ENCODE results near the gene CDKAL1. TPM values are rescaled to one million over a fixed set of nuclear protein-coding genes. Genes with fewer than 3 reads are reported as not detected.

The CDKAL1 gene
- total RNA-seq, 1 donor from 2014 or later = 46.5 TPM

DNA sequence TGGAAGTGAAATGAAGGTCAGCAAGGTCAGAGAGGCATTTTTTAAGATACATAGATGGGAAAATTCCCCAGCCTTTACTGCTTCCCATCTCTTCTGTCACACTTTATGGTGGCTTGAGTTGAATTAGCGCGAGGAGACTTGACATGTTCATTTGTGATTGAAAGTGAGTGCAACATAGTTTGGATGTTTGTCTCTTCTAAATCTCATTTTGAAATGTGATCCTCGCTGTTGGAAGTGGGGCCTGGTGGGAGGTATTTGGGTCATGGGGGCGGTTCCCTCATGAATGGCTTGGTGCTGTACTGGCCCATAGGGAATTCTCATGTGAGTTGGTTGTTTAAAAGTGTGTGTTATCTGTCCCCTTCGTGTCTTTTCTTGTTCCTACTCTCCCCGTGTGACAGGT lies 237.2 kb downstream of the CDKAL1 start:
- DNase-seq (ENCODE audit: low spot score in 2 of 2) = no peak
- FAIRE-seq = no peak

DNA sequence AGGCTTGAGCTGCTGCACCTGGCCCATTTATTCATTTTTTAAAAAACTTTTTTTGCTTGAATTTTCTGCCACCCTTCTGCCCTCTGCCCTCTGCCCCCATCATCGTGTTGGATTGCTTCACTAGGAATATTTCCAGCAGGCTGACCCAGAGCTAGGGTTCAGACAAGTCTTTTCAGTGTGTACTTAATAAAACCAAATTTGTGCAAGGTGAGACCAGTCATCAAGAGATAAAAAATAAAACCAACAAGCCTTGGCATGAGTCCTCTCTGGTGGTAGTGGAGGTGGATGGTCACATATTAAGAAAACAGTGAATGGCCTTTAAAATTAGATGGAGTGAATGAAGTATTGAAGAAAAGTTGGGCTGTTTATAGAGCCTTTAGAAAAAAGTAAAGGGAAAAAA lies 239.6 kb downstream of the CDKAL1 start:
- DNase-seq (ENCODE audit: low spot score in 2 of 2) (no peak), FAIRE-seq (no peak)

DNA sequence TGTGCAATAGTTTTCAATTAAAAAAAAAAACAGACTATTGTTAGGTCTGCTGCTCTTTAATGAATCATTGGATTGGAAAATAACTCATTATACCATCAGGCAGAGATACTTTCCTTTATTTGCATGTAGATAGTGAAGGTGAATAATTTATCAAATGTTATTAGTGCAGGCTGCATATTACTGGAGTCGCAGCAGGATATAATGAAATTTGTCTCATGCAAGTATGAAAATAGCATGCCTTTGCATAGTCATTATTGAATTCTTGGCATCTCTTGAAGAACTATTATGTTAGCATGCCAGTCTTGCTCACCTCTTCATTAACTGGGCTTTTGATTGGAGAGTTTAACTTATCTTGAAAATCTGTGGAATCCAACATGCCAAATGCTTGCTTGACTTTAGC lies 241.7 kb downstream of the CDKAL1 start:
- DNase-seq (ENCODE audit: low spot score in 2 of 2) (no peak), FAIRE-seq (no peak)

DNA sequence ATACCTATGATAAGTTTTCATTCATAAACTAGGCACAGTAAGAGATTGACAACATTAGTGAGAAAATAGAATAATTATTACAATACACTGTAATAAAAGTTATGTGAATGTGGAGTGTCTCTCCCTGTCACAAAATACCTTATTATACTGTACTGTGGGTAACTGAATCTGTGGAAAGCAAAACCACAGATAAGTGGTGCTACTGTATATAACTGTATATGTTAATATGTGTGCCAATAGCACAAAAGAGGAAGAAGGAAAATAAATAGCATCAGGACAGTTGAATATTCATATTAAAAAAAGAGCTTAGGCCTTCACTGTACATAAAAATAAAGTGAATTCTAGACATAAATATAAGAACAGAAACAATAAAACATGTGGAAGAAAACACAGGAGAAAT lies 243.5 kb downstream of the CDKAL1 start:
- no peak for DNase-seq (ENCODE audit: low spot score in 2 of 2)
- no peak for FAIRE-seq

DNA sequence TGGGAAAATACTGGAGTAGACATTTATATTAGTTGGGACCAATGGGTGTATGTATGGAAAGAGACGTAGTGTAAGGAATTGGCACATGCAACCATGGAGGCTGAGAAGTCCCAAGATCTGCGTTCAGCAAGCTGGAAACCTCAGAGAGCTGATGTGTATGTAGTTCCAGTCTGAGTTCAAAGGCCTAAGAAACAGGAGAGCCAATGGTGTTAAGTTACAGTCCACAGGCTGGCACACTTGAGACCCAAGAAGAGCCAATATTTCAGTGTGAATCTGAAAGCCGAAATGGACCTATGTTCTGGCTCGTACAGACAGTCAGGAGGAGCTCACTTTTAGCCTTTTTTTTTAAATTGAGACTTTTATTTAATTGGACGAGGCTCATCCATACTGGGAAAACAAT lies 244.2 kb downstream of the CDKAL1 start:
- no peak for FAIRE-seq
- no peak for DNase-seq (ENCODE audit: low spot score in 2 of 2)

DNA sequence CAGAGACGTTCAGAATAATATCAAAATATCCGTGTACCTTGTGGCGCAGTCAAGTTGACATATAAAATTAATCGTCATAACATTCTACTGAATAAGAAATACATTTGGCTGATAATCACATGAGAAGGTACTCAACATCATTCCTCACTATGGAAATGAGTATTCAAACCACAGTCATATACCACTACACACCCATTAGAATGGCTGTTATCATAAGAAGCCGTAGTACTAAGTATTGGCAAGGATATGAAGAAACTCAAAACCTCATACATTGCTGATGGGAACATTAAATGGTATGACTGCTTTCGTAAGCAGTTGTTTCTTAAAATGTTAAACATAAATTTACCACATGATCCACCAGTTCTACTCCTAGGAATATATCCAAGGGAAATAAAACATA lies 244.7 kb downstream of the CDKAL1 start:
- DNase-seq (ENCODE audit: low spot score in 2 of 2) (no peak), FAIRE-seq (no peak)

DNA sequence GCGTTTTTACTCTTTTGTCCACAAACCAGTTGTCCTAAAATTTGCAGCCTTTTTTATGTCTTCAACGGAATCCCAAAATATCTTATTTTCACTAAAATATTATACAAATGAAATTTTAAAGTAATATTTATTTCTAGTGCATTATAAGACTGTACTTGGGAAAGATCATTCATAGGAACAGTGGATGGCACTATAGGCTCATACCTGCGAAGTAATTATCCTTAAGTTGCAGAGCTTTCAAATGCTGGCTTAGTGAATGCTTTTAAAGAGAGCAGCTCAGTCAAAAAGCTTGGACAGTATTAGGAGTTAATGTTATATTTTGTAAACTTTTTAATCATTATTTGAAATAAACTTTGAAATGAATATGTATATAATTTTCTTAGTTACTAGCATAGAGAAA lies 254.9 kb downstream of the CDKAL1 start:
- DNase-seq (ENCODE audit: low spot score in 2 of 2) = no peak
- peak; percentile 6 for FAIRE-seq

DNA sequence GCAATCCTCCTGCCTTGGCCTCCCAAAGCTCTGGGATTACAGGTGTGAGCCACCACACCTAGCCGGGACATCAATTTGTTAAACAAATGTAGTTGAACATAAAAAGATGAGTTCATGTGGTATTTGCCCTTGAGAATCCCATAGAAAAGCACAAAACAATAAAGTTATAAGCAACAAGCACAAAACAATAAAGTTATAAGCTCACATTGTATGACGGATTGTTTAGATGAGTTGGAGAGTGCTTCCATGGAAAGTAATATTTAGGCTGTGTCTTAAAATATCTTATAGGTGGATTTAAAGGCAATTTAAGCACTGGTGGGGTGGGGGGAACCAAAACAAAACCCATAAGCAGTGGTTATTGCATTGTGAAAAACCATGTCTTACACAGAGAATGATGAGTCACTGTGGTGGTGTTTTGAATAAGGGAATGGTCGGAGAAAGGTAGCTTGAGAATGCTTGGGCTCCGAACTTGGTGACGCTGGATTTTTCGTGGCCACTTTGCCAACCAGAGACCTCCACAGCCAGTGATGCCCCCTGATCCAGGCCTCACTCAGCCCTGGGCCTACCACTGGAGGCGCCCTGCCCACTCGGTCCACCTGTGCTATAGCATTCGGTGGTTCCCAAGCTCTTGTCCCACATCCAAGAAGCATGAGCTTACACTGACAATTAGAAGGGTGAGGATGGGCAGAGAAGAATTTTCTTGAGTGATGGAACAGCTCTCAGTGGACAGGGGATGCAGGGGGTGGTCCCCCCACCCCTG lies 256.0 kb downstream of the CDKAL1 start:
- no peak for FAIRE-seq

DNA sequence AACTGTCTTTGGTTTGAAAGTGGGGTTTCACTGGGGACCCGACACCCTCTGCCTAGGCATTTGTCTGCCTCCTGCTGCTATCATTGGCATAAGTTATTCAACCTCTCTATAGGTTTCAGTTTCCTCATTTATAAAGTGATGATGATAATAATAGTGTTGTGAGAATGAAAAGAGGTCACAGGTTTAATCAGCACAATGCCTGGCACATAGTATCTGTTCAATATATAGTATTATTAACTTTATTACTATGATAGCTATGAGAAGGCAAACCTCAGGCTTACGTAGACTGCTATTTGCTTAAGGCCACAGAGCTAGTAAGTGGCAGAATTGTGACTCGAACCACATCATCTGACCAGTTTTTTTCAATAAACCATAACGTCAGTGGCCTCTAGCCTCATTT lies 256.8 kb downstream of the CDKAL1 start:
- no peak for DNase-seq (ENCODE audit: low spot score in 2 of 2)

More for the DNA sequence above, 256.0 kb downstream of the CDKAL1 start:
- DNase-seq (ENCODE audit: low spot score in 2 of 2) = no peak

DNA sequence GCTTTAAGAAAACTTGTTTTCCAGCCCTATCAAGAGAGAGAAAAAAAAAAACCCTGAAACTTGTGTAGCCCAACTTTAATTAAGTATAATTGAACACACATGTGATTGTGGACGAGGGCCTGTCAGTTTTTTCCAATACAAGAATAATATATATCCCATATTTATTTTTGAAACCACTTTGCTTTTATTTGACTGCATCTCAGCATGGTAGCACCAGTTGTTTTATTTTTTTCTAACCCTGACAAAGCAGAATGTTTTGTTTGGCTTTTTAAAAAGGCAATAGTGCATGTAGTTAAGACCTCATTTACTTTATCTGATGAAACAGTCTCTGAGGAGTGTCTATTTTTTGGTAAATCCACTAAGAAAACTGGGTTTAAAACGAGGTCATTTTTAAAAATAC lies 257.7 kb downstream of the CDKAL1 start:
- FAIRE-seq = no peak
- DNase-seq (ENCODE audit: low spot score in 2 of 2) = no peak

More for the DNA sequence above, 256.8 kb downstream of the CDKAL1 start:
- no peak for FAIRE-seq

DNA sequence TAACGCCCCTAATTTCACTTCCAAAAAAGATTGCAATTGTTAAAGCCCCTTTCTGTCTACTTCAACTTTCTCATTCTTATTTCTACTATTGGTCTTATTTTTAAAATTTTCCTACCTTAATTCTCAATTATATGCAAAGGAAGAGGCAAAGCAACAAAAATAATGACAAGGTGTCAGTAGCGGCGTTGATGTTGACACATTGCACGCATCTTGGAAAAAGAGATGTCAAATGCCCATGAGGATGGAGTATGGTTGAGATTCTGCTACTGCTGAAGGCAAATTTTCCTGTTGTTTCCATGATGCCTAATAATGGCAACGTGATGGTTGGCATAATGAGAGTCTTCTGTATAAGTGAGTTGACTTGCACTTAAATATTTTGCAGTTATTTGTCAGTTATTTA lies 258.9 kb downstream of the CDKAL1 start:
- FAIRE-seq = no peak
- no peak for DNase-seq (ENCODE audit: low spot score in 2 of 2)

DNA sequence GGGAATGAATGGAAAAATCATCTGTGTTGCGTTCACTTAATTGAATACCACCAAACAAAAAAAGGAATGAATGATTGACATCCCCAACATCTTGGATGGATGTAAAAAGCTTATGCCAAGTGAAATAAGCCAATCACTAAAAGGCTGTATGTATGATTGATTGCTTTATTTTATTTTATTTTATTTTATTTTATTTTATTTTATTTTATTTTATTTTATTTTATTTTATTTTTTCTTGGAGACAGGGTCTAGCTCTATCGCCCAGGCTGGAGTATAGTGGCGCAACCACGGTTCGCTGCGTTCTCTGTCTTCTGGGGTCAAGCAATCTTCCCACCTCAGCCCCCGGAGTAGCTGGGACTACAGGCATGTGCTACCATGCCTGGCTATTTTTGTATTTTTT lies 263.3 kb downstream of the CDKAL1 start:
- no peak for DNase-seq (ENCODE audit: low spot score in 2 of 2)

DNA sequence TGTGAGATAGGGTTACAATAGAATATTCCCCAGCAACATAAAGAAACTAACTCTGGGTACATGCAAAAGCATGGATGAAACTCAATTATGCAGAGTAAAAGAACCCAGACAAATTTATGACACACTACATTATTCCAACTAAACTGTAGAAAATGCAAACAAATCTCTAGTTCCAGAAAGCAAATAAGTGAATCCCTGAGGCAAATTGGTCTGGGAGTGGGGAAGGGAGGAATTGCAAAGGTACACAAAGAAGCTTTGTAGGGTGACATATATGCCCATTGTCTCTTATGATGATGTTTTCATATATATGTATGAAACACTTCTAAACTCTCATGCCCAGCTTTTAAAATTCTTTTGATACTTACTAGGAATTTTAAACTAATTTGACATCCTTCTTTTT lies 266.0 kb downstream of the CDKAL1 start:
- DNase-seq (ENCODE audit: low spot score in 2 of 2) = no peak

More for the DNA sequence above, 263.3 kb downstream of the CDKAL1 start:
- FAIRE-seq = no peak

DNA sequence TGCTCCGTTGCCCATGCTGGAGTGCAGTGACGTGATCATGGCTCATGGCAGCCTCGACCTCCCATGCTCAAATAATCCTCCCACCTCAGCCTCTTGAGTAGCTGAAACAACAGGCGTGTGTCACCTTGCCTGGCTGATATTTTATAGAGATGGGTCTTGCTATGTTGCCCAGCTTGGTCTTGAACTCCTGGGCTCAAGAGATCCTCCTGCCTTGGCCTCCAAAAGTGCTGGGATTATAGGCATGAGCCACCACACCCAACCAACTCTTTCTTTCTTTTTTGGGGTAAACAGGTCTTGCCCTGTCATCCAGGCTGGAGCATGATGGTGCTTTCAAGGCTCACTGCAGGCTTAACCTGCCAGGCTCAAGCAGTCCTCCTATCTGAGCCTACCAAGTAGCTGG lies 266.4 kb downstream of the CDKAL1 start:
- FAIRE-seq (no peak), DNase-seq (ENCODE audit: low spot score in 2 of 2) (no peak)

More for the DNA sequence above, 266.0 kb downstream of the CDKAL1 start:
- FAIRE-seq = no peak

DNA sequence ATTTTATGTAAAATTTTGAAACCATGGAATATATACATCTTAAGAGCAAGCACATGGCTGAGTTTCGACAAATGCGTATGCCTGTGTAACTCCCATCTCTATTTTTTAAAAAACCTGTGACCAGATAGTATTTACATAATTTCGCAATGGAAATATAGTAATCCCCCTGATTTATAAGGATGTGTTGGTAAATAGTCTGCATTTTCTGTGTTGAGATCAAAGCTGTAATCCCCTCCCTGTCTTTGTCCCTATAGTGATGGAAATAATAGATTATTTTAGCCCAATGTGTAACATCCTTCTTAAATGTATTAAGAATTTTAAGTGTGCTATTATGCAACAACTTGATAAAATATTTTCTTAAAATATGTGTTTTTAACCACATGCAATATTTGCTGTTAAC lies 267.3 kb downstream of the CDKAL1 start:
- FAIRE-seq (no peak), DNase-seq (ENCODE audit: low spot score in 2 of 2) (no peak)

DNA sequence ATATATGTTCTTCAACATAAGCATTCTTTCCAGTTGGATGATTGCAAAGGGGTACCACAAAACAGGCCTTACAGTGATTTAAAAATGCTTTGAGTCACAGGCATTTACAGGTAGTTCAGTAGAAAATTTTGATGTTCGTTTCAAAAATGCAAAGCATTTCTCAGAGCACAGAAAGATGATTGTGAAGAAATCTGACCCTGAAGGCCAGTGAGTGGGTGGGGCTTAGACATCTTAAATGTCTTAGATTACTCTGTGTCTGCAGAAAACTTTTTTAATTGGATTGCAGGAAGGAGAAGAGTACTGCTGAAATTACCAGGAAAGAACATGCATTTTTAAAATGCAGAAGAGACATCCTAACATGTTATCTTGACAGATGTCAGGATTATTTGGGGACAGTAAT lies 268.3 kb downstream of the CDKAL1 start:
- FAIRE-seq (no peak), DNase-seq (ENCODE audit: low spot score in 2 of 2) (no peak)

DNA sequence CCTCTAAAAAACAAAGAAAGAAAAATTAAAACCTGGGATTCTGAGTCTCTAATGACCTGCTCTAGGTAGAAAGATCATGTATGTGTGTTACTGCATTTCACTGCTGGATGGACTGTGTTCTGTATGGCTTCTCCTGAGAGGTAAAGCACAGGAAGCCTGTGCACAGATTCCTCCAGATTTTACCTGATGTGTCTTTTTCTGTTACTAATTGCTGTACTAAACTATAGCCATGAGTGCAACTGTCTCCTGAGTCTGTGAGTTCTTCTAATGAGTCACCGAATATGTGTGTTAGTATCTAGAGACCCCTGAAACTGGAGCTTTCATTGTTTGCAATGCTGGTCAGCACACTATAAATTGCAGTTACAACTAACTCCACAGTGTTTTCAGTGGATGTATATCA lies 270.8 kb downstream of the CDKAL1 start:
- FAIRE-seq (no peak), DNase-seq (ENCODE audit: low spot score in 2 of 2) (no peak)

DNA sequence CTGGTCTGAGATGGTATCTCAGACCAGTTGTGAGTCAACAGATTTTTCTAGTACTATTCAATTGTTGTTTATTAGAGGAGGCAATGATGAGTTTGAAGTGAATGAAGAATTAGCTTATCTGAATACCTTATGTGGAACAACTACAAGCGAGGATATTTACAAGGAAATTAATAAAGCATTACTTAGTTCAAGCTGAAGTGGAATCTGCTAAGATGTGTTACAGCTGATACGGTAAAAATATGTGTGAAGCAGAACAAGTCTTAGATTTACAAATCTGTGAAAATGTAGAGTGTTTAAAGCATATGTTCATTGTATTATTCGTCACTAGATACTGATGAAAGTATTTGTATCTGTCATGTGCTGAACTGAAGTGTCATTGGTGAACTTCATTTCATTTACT lies 272.4 kb downstream of the CDKAL1 start:
- no peak for FAIRE-seq
- no peak for DNase-seq (ENCODE audit: low spot score in 2 of 2)

DNA sequence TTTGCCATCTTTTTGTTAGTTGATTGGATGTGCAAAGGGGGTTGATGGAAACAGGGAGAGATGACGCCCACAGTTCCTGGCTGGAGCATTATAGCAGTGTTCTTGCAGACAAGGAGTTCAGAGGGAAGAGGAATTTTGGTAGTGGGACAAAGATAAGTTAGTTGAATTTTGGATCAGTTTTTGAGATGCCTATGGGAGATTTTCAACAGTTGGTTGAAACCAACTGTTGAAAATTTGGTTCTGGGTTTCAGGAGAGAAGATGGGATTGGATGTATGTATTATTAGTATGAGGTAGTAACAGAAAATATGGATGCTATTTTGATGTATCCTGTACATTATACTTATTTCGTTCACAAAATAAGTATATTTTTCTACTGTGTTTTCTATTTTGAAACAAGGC lies 274.2 kb downstream of the CDKAL1 start:
- no peak for FAIRE-seq
- DNase-seq (ENCODE audit: low spot score in 2 of 2) = no peak

DNA sequence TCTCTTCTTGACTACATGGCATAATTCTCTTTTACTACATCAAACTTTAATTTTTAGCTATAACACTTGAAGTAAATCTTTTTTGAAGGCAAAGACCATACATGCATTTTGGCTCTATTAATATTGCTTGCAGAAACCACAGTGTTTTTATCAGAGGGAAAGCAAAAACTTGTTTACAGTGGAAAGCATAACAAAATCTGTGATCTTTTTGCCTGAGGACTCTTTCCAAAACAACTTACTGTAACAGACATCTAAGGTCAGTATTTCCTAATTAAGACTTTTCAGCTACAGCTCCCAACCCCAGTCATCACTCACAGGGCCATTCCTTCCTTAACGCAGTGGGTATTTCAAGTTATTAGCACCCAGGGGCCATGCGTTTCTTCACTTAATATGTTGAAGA lies 274.7 kb downstream of the CDKAL1 start:
- FAIRE-seq (no peak), DNase-seq (ENCODE audit: low spot score in 2 of 2) (no peak)

DNA sequence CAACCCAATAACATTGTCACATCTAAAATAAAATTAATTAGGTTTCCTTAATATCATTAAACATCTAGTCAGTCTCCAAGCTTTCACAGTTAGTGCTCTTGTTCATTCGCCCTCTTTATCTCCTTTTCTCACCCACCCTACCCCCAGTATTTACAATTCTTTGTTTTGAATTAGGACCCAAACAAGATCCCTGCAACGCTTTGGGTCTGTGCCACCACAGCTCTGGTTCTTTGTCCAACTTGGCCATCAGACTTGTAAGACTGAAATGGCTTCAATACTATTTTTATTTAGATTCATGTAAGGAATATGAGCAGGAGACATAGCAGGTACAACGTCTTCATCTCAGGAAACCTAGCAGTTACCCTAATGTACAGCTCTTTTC lies 276.5 kb downstream of the CDKAL1 start:
- FAIRE-seq = no peak
- no peak for DNase-seq (ENCODE audit: low spot score in 2 of 2)

DNA sequence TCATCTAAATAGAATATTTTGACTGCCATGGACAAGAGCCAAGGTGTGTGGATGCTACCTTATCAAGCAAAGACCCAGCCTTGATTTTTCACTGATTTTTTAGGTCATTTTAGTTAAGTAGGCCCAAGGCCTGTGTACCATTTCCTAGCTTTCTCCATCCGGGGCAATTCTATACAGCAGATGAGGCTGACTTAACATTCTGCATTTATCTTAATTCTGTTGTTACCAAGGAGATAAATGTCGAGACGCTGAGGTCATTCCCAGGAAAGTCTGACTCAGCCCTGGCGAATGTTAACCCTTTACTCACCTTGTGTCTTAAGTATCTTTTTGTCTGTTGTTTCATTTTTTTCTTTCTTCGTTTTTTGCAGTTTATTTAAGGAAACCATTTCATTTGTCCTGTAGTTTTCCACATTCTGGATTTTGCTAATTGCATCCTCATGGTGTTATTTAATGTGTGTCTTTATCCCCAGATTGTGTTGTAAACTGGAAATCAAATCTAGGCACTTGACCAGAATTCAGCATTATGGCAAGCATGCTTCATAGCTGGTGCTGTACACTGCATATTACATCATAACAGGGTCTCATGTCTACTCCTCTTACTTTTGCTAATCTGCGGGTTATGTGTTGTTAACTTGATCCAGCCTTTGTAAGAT lies 277.0 kb downstream of the CDKAL1 start:
- FAIRE-seq (no peak), DNase-seq (ENCODE audit: low spot score in 2 of 2) (no peak)
